VCaP (cell line): ENCODE results near the gene CTSO.
A peak's percentile ranks its signal among the peaks of the same experiment; 100 is the strongest.
"Not testable (repeated sequence)": the region's sequence is repeated elsewhere in the genome, so short reads cannot be mapped to it uniquely, and the experiment has no call there.

Experiments used
- H3K27ac ChIP-seq: fragments of 450-650 bp; 2 replicates; pipeline ENCODE4 v1.5.1; 2017
- TF ChIP-seq, protein P1 (sequence below): fragments of 450-650 bp; conservative IDR thresholded peaks from 2 replicates; pipeline ENCODE4 v1.5.1; 2017; ENCODE audit warnings: mild to moderate bottlenecking, moderate library complexity

CTSO gene

DNA sequence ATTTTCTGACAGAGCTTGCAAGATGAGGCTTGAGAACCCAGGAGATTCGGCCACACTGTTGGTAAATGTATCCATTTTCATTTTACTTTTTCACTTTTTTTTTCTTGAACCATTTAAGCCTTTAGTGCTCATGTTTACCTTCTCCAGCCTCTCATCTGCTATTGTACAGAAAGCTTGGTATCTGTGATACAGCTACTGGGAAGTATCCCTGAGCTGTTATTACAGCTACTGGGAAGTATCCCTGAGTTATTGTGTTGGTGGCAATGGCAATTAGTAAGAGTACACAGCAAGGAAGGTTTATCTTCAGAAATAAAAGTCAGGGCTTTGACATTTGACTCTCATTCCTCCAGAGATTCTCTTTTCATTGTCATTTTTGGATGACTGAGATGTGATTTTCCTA lies 11.8 kb downstream of the CTSO start:
- TF ChIP-seq, protein P1, sequence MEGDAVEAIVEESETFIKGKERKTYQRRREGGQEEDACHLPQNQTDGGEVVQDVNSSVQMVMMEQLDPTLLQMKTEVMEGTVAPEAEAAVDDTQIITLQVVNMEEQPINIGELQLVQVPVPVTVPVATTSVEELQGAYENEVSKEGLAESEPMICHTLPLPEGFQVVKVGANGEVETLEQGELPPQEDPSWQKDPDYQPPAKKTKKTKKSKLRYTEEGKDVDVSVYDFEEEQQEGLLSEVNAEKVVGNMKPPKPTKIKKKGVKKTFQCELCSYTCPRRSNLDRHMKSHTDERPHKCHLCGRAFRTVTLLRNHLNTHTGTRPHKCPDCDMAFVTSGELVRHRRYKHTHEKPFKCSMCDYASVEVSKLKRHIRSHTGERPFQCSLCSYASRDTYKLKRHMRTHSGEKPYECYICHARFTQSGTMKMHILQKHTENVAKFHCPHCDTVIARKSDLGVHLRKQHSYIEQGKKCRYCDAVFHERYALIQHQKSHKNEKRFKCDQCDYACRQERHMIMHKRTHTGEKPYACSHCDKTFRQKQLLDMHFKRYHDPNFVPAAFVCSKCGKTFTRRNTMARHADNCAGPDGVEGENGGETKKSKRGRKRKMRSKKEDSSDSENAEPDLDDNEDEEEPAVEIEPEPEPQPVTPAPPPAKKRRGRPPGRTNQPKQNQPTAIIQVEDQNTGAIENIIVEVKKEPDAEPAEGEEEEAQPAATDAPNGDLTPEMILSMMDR = no peak
- no peak overlapping the region for H3K27ac ChIP-seq

DNA sequence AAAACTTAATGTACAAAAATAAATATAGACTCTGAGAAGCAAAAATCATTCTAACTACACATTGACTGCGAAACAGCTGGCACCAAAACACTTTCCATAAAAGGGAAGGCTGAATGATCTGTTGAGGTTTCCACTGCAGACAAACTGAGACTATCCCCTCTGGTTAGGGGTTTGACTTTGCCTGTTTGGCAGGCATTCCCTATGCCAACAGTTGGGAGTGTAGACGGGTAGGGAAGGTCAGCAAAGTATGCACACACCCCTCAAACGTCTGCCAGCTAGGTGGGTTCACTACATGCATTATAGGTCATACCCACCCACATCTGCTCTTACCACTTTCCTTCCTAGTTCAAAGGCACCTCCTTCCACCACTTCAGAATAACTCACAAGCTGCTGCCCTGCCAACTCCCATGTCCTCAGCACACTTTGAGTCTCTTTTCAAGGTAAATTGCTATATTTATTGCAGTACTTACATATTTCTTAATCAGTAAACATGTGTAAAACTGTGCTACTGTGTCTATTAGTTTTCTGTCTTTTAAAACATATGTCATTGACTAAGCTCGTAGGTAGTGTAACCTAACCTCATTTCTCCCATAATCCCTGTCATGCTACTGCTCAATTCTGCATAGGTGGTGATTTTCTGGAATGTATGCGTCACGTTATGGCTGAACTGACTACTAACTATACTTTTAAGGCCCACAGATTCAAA lies 12.4 kb downstream of the CTSO start:
- no peak overlapping the region for H3K27ac ChIP-seq
- TF ChIP-seq, protein P1 = no peak

DNA sequence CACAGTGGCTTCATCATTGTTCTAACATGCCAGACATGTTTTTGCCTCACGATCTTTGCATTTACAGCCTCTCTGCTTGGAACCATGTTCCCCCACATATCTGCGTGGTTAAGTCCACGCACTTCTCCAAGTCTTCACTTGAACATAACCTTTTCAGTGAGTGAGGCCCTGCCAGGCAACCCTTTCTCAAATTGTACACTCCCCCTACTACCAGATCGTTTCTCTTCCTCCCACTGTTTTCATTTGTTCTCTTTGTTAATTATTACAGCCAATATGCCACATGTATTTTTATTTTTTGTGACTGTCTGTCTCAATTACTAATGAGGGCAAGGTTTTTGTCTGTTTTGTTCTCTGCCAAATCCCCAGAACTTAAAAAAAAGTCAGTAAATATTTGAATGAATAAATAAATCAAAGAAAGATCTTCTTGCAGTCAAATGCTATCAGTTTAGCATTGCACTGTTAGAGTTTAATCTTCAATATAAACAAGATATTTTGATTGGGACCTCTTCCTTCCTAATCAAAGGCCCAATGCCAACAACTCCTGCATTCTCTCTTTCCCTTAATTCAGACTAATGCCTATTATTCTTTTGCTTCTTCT lies 18.2 kb downstream of the CTSO start:
- TF ChIP-seq, protein P1 = no peak
- H3K27ac ChIP-seq = peak overlapping the region; percentile 35; the same call in 1 of the 2 replicates

DNA sequence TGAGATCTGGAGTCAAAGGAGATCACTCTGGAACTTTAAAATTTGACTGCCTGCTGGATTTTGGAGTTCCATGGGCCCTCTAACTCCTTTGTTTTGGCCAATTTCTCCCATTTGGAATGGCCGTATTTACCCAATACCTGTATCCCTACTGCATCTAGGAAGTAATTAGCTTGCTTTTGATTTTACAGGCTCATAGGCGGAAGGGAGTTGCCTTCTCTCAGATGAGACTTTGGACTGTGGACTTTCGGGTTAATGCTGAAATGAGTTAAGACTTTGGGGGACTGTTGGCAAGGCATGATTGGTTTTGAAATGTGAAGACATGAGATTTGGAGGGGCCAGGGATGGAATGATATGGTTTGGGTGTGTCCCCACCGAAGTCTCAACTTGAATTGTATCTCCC lies 19.0 kb downstream of the CTSO start:
- not testable (repeated sequence) for H3K27ac ChIP-seq

DNA sequence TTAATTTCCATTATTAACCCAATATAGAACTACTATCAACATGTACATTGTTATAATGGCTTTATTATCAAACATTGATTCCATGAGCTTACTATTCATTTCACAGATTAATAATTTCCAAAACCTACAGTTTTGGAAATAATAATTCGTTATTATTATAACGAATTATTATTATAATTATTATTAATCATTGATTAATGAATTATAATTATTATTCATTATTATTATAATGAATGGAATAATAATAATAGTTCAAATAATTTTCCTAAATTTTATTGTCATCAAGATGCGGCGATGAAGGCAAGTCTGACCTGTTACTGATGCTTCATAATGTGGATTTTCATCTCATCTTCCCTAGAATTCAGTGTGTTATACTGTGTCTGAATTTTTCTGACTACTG lies 22.0 kb downstream of the CTSO start:
- no peak overlapping the region for H3K27ac ChIP-seq
- TF ChIP-seq, protein P1 = no peak

DNA sequence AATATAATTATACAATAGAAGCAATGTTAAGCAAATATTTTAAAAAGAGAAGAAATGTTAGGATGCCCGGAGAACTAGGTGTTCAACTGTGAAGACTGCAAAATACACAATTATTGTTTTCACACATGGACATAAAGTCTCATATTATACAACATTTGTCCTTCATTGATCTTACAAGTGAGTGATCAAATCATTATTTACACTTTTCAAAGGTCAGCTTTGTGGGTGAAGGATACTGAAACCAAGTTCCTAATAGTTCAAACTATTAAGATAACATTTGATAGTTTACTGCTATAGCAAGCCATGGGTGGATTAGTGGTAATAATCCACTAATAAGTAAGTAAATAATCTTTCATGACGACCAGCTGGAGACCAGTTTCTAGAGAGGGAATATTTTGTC lies 23.3 kb downstream of the CTSO start:
- TF ChIP-seq, protein P1 = no peak
- no peak overlapping the region for H3K27ac ChIP-seq

DNA sequence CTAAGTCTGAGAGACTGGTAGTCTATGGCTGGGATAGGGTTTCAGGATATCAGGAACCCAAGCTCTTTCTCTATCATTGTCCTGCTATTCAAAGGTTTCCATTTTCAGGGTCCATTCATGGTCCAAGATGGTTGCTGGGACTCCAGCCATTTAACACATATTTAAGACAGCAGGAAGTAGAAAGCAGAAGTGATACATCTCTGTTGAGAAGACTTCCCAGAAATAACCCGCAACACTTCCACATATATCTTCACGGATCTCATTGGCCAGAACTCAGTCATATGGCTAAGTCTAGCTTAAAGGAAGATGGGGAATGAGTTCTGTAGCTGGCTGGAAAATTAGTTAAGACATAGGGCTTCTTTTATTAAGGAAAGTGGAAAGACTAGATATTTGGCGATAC lies 23.8 kb downstream of the CTSO start:
- no peak overlapping the region for H3K27ac ChIP-seq
- TF ChIP-seq, protein P1 = no peak

DNA sequence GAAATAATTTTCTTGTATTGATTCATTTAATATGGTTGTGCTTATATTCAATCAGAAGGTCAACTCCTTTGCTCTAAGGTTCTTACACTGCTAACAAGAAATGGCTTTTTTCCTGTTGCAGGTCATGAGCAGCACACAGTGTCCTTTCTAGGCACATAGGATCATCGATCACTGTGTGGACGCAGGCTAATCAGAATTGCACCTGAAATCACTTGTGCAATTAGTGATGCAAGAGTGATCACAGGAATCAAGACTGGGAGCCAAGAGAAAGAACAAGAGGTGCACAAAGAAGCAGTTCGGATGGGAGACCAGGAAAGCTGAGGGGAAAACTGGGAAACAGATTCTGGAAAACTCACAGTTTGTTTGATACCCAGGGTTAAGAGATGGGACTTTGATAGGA lies 29.0 kb downstream of the CTSO start:
- H3K27ac ChIP-seq = no peak overlapping the region
- TF ChIP-seq, protein P1 = no peak
